ENCODE data around the gene SCAMP3.
"Not testable (repeated sequence)": the region's sequence is repeated elsewhere in the genome, so short reads cannot be mapped to it uniquely, and the experiment has no call there.

SCAMP3 gene

DNA sequence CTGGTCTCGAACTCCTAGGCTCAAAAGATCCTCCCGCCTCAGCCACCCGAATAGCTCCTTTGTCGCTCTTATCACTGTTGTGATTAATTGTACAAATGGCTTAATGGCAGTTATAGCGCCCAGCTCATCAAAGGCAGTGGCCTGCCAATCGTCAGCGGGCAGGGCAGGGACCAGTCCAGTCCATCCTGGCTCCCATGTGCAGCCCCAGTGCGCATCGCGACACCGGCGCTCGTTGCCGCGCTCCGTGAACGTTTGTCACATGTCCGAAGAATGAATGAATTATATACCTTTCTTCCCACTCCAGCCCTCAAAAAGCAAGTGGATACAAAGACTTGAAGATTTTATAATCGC lies 35.3 kb downstream of the SCAMP3 start:
- no peak for DNase-seq

DNA sequence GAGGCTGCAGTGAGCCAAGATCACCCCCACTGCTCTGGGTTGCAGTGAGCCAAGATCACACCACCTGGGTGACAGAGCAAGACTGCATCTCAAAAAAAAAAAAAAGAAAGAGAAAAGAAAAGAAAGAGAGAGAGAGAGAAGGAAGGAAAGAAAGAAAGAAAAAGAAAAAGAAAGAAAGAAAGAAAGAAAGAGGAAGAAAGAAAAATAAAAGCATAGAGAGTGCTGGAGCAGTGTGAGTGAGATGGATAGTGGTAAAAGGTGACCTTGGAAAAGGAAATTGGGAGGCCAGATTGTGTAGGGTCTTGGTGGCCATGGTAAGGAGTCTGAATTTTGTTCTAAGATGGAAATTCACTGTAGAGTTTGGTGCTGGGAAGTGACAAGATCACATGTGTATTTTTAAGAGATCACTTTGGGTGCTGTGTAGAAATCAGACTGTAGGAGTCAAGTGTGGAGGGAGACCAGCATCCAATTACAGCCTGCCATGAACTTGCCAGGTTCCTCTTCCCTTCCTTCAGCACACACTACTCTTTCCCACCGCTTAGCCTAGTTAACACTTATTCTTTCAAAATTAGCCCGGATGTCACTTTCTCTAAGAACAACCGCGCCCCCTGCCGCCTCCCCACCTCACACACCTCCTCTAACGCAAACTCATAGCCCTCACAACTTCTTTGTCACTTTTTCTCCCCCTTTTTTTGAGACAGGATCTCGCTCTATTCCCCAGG lies 35.8 kb downstream of the SCAMP3 start:
- peak; percentile 95 for DNase-seq

DNA sequence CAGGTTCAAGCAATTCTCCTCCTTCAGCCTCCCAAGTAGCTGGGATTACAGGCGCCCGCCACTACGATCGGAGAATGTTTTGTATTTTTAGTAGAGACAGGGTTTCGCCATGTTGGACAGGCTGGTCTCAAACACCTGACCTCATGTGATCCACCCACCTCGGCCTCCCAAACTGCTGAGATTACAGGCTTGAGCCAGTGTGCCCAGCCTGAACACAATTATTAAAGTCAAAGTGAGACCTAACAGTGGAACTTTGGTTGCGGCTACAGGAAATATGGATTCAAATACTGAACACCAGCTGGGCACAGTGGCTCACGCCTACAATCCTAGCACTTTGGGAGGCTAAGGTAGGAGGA lies 36.8 kb downstream of the SCAMP3 start:
- DNase-seq, result not testable (repeated sequence)

DNA sequence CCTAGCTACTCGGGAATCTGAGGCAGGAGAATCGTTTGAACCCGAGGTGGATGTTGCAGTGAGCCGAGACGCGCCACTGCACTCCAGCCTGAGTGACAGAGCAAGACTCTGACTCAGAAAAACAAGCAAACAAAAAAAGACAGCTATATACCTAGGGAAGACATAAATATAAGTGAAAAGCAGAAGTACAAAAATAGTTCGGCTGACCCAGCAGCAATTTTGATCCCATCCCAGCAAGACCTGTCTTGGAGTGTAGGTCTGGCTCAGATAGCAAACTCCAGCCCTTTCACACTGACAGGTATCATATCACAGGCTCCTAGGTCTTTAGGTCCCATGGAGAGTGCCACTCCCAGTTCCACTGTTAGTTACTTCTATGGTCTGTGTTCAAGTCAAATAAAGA lies 39.1 kb downstream of the SCAMP3 start:
- no peak for DNase-seq

DNA sequence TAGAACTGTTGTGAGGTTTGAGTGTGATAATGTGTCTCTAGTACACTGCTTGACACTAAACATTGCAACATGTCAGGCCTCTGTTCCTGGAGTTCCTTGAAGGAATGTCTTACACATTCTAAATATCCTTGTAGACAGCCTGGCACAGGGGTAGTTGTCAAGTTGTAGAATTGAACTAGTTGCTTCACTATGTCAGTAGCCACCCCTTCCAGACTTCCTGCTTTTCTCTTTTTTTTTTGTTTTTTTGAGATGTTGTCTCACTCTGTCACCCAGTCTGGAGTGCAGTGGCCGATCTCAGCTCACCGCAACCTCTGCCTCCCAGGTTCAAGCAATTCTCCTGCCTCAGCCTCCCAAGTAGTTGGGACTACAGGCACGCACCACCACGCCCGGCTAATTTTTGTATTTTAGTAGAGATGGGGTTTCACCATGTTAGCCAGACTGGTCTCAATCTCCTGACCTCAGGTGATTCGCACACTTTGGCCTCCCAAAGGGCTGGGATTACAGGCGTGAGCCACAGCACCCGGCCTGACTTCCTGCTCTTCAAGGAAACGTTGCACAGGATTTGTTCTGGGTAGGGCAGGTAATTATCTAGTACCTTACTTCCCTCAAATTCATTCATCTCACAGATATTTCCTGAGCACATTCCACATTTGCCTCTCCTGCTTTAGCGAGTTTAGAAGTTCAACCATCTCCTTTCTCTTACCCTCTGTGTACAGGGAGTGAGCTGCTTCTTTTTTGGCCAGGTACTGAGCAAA lies 41.8 kb downstream of the SCAMP3 start:
- DNase-seq, result not testable (repeated sequence)

DNA sequence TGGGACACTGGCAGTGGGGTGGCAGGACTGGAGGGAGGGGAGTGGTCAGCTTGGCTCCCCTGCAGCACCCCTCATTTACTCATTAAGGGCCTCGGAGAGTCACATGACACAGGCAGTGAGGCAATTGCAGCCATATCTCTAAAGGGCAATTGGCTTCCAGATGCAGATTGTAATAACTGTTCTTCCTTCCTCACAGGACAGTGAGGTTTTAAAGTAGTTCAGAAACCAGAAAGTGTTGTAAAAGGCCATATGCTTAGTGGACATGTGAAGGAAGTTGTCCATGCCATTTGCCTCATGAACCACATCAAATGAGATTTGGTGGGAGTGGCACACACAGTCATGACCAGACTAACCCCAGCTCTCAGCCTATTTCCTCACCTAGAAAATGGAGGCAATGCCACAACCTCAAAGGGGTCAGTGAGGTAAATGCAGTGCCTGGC lies 42.5 kb downstream of the SCAMP3 start:
- DNase-seq, result no peak

DNA sequence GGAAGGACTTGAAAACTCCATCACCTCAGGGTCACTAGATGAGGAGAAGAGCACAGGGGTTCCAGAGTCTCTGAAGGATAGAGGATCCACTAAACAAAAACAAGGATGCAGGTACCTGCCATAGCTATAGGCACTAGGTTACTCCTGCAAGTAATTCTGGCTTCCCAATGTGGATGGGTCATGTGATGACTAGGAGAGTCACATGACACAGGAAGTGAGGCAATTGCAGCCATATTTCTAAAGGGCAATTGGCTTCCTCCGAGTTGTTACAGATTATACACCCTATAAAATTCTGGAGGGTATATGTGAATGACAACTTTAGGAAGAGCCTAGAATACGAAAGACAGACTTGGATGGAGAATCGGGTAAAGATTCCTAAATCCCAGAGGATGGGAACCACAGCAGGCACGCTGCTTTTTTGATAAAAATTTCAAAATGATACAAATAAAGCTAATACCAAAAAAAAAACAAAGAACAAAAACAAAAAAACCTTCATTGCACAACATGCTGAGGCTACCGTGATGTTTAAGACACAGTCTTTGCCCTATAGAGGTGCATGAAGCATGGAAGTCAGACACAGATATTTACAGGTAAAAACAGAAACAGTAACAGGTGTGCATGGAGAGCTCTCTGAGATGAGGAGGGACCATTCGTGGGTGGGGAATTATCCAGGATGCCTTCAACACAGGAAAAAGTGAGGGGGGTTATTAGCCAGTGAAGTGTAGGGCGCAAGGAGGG lies 43.1 kb downstream of the SCAMP3 start:
- no peak for DNase-seq

DNA sequence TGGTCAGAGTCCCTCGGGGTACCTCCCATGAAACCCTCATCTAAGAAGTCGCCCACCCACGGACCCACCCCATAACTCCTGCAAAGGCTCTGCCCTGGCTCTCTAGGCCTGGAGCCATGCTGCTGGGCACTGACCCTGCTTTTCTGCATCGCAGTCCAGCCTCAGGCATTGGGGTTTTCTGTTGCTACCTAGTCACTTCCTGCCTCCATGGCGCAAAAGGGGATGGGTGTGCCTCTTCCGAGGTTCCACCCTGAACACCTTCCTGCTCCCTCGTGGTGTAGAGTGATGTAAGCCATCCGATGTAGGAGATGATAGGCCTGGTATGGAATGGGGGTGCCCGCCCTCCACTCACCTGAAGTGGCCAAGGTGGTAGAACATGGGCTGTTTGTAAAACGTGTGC lies 47.5 kb downstream of the SCAMP3 start:
- DNase-seq, result not testable (repeated sequence)

DNA sequence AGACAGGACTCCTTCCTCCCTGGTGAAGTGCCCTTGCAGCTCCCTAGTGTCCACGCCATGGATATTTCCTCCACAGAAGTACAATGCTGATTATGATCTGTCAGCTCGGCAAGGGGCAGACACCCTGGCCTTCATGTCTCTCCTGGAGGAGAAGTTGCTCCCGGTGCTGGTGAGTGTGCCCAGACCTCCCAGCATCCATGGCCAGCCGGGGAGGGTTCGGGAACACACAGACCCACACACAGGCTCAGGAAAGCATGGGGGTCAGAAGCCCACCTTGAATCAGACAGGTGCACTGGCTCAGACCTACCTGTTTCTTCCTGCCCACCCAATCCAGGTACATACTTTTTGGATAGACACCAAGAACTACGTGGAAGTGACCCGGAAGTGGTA lies 50.1 kb downstream of the SCAMP3 start:
- DNase-seq, result not testable (repeated sequence)

DNA sequence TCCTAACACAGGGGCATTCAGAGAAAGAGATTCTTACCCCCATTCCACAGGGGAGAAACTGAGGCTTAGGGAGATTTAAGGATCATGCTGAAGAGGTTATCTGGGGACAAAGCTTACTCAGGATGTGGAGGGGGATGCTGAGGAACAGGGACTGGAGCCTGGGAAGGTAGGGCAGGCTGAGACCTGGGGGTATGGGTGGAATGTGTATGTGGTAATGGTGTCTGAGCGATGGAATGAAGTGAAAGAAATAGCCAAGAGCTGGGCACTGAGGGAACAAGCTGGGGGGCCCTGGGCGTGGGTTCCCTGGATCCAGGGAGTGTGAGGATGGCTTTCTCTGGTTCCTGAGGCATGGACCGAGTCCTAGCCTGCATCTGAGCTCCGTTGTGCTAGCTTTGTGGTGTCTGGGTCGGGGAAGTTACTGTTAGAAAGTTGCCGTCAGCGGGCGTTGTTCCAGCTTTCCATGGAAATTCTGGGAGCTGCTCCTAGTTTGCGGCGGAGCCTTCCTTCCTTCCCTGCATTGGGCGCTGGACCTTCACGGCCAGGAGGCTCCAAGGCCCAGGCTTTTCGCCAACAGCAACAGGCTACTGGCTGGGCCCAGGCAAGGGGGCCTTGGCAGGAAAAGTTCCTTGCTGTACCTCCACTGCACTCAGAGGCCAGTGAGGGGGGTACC lies 50.6 kb downstream of the SCAMP3 start:
- not testable (repeated sequence) for DNase-seq

DNA sequence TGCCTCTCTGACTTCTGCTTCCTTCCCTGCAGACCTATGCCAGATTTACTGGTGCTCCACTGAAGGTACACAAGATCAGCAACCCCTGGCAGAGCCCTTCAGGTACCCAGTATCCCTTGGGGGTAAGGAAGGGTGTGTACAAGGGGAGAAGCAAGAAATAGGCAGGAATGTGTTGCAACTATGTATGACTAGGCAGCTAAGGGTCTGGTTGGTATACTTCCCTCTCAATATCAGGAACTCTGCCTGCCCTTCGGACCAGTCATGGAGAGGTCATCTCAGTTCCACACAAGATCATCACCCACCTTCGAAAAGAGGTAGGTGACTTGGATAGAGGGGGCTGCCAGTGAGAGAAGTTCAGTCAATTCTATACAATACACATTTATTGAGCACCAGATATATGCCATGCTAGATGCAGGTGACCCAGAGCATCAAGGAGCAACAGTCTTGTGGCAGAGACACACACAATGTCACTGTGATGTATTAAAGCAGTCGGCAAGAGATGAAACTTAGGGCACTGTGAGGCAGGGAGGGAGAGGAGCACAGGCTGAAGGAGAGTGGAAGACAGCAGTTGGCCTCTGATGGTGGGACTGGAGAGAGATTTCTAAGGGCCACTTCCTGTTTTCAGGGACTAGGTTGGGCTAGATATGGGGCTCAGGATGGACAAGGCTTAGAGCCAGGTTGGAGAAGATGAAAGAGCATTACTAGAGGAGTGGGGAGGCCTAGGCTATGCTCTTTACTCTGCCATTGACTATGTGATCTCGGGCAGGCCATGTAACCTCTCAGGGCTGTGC lies 51.7 kb downstream of the SCAMP3 start:
- no peak for DNase-seq

DNA sequence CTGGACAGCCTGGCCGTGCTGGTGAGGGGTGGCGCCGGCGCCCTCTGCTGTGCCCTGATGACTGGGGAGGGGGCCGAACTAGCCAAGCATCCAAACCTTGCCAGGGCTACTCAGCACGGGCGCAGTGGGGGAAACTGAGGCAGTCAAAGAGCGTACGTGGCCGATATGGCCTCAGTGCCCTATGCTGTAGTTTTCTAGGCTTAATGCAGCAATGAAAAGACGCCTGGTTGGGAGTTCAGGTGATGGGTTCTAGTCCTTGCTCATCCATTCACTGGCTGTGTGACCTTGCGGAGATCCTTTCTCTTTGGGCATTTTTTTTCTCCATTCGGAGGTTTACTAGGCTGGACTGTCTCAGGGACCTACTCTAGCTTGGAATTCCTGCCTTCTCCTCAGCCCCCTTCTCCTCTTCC lies 52.8 kb downstream of the SCAMP3 start:
- DNase-seq, result no peak

DNA sequence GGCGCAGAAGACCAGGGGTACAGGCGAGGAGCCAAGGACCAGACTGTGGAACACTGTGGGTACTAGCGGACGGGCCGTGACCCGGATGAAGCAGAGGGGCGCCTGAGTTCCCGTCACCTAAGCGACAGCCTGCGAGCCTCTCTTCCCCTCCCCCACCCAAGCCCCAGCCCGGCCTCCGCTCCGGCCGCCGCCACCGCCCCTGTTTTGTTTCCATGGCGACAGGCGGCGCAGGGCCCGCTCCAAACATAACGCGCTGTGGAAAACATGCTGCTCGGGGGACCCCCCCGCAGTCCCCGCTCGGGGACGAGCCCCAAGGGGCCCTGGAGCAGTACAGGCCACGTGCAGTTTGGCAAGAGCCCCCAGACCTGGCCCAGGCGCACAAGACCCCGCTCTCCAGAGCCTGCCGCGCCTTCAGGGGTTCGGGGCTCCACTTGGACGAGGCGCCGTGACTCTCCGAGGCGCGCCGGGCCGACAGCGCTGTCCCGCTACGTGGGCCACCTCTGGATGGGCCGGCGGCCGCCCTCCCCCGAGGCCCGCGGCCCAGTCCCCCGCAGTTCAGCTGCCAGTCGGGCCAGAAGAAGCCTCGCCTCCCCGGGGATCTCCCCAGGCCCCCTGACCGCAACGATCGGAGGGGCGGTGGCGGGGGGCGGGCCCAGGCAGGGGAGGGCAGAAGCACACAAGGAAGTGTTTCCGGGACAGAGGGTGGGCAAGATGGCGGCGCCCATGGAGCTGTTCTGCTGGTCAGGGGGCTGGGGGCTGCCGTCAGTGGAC lies 53.4 kb downstream of the SCAMP3 start, which contains the start of gene MTX1:
TSS of gene MTX1 (plus strand) at position 155 of the 771 bp plus-strand sequence. CDS start at position 265, 110 bp downstream.
- DNase-seq, result peak; percentile 84

DNA sequence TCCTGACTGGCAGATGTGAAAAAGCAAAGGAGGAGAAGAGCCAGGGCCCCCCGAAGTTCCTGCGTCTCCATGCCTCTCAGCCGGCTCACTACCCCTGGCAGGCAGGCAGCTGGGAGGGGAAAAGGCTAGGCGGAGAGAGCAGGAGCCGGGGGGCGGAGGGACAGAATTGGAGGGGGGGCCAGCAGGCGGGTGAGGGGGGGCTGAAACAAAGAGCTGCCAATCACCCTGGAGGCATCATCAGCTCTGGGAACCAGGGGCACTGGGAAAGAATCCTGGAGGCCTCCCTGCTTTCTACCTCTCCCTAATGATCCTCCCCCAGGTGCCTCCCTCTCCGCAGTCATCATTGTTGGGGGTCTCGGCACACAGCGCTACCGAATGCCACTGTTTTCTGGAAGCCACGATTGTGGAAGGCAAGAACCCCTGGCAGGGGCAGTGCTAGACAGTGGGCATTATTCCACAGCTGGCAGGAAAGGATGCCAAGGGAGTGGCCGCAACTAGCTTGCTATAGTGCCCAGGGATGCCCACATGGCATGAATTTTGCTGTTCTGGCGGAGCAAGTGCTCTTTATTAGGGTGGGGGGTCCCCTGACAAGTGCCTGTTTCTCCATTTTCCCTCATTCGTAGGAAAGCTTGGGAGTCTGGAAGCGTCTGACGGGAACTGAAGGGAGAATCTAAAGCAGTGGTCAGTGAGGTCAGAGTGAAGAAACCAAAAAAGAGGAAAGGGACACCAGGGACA lies 54.2 kb downstream of the SCAMP3 start, which contains the start of gene THBS3:
TSS of gene THBS3 (minus strand) at position 92 of the 735 bp plus-strand sequence. CDS start at position 71, 21 bp downstream.
- no peak for DNase-seq

DNA sequence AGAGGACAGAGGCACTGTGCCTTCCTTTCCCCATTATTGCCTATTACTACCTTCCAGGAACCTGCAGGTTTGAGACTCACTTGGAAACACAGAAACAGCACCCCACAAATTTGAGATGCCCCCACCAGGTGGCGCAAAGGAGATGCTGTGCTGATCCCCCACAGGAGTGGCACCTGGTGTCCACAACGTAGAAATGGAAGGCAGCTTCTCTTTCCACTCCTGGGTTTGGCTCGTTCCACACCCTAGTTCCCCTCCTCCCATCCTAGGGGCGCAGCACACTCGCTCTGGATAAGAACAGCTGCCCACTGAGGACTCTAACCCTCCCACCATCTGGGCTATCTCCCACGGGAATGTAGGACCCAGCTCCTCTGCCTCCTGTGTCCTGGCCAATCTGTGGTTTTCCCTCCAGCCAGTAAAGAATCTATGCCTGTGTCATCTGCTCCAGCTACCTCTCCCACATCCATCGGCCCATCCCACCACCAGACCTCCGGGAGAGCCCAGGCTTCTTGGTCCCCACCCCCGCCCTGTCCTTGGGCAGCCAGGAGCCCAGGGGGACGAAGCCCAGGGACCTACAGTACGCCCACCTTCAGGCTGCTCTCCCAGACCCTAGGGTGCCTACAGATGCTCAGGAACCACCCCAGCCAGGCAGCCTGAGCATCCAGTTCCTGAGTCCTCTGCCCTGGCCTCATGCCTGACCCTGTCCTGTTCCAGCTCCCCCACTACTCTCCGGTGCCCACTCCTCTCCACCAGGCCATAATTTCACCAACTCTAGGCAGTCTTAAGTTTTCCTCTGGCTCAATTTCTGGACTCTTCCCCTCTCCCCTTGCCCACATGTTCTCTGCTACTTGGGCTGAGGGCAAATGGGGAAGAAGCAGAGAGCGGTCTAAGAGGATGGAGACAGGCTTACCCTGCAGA lies 55.0 kb downstream of the SCAMP3 start:
- peak; percentile 93 for DNase-seq
